SW480 (cell line): ENCODE measurements around the gene EHD2.
A peak's percentile ranks its signal among the peaks of the same experiment; 100 is the strongest.
"Not testable (repeated sequence)": the region's sequence is repeated elsewhere in the genome, so short reads cannot be mapped to it uniquely, and the experiment has no call there.

Experiments used
- DNase-seq: peaks from one replicate; pipeline ENCODE4 v3.0.0-alpha.2; 2016; ENCODE audit warnings: low spot score

EHD2 gene

DNA sequence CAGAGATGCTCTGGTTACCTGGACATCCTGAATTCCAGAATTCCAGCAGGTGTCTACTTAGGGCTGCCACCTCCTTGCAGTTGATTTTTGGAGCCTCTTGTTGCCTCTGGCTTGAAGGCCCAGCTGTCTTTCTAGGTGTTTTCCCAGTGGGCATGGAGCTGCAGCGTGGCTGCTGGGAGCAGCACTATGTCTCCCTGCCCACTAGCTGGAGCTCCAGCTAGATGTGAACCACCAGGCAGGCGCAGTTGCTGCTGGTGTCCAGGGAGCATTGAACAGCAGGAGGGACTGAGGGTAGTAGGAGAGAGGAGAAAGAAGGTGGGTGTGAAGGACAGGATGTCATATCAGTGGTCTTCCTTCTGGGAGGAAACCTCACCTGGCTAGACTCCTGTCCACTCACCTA lies 55.4 kb downstream of the EHD2 start:
- DNase-seq = no peak

DNA sequence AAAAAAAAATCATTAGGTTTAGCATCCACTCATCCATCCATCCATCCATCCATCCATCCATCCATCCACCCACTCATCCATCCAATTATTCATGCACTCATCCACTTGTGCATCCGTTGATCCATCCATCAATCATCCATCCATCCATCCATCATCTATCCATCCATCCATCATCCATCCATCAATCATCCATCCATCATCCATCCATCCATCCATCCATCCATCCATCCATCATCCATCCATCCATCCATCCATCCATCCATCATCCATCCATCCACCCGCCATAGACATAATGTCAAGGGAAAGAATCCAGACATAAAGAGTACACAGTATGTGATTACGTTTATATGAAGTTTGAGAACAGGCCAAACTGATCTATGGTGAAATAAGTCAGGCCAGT lies 56.3 kb downstream of the EHD2 start:
- no peak for DNase-seq

- not testable (repeated sequence) for DNase-seq
These were observed 58.1 kb downstream of the EHD2 start for GRCh38 chr19:47771291-47771690.

GRCh38 chr19:47776568-47776967 lies 63.3 kb downstream of the EHD2 start:
- DNase-seq = peak; percentile 69

- DNase-seq = not testable (repeated sequence)
These were observed 64.2 kb downstream of the EHD2 start for GRCh38 chr19:47777245-47778048.

- peak; percentile 88 for DNase-seq
These were observed 65.1 kb downstream of the EHD2 start, which contains the start of gene SELENOW for GRCh38 chr19:47778049-47778953. Gene SELENOW, plus strand, starts transcription at chr19:47778703. Its CDS starts 83 bp downstream, at chr19:47778786.

- no peak for DNase-seq
These were observed 65.7 kb downstream of the EHD2 start for GRCh38 chr19:47778954-47779351.

DNA sequence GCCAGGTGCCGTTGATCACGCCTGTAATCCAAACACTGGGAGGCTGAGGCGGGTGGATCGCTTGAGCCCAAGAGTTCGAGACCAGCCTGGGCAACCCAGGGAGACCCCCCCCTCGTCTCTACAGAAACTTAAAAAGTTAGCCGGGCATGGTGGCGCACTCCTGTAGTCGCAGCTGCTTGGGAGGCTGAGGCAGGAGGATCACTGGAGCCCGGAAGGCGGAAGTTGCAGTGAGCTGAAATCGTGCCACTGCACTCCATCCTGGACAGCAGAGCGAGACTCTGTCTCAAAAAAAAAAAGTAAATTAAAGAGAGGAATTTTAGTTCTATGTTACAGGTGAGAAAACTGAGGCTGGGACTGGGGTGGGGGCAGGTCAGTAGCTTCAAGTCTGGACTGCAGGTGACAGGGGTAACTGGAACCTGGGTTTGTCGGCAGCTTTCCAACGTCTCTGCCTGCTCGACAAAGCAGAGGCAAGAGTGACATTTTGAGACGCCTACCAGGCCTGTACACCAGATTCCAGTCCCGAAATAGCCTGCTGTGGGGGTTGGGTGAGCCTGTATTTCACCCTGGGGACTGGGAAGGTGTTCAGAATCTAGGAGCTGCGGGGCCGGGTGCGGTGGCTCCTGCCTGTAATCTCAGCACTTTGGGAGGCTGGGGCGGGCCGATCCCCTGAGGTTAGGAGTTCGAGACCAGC lies 66.4 kb downstream of the EHD2 start:
- no peak for DNase-seq

- no peak for DNase-seq
These were observed 67.0 kb downstream of the EHD2 start for GRCh38 chr19:47780215-47780551.

DNA sequence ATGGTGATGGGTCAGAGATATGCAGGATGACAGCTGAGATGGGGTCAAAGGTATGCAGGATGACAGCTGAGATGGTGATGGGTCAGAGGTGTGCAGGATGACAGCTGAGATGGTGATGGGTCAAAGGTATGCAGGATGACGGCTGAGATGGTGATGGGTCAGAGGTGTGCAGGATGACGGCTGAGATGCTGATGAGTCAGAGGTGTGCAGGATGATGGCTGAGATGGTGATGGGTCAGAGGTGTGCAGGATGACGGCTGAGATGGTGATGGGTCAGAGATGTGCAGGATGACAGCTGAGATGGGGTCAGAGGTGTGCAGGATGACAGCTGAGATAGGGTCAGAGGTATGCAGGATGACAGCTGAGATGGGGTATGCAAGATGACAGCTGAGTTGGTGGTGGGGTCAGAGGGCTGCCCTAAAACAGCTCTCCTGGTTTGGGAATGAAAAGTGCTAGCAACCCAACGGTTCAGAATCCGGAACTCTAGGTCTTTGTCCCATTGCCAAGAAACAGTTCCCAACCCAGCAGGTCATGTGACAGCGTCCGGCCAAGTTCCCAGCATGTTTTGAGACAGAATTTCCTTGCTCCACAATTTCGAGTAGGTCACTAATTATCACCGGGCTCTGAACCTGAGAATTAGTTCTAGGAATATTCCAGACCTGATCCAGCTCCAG lies 68.5 kb downstream of the EHD2 start:
- DNase-seq = no peak

- DNase-seq = no peak
These were observed 73.3 kb downstream of the EHD2 start for GRCh38 chr19:47786566-47786965.

DNA sequence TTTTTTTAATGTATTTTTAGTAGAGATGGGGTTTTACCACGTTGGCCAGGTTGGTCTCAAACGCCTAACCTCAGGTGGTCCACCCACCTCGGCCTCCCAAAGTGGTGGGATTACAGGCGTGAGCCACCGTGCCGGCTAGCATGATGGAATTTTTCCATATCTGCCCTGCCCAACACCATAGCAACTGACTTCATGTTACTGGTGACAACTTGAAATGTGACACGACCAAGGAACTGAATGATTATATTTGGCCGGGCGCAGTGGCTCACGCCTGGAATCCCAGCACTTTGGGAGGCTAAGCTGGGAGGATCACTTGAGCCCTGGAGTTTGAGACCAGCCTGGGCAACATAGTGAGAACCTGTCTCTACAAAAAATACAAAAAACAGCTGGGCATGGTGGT lies 74.1 kb downstream of the EHD2 start:
- DNase-seq = not testable (repeated sequence)

DNA sequence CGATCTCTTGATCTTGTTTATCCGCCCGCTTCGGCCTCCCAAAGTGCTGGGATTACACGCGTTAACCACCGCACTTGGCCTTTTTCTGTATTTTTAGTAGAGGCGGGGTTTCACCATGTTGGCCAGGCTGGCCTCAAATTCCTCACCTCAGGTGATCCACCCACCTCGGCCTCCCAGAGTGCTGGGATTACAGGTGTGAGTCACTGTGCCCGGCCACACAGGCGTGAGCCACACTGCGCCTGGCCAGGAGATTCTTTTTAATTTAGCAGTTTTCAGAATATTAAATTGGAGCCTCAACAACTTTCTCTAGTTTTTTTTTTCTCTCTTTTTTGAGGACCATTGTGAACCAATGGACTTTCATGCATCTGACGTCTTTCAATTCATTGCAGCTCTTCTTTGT lies 76.6 kb downstream of the EHD2 start:
- DNase-seq = not testable (repeated sequence)

GRCh38 chr19:47790398-47790814 lies 77.2 kb downstream of the EHD2 start:
- DNase-seq = peak; percentile 77

DNA sequence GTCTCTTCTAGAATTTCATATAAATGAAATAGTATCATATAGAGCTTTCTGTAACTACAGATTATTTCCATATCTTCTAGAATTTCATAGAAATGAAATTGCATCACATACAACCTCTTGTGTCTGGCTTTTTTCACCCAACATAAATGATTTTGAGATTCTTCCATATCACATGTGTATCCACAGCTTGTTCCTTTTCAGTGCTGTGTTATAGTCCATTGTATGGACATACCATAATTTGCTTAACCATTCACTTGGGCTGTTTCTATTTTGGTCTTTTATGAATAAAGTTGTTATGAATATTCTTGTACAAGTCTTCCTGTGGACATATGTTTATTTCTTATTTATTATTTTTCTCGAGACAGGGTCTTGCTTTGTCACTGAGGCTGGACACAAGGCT lies 79.4 kb downstream of the EHD2 start:
- no peak for DNase-seq
